ENCODE measurements around the gene FAM174C. TPM values are rescaled to one million over a fixed set of nuclear protein-coding genes. Genes with fewer than 3 reads are reported as not detected.
"Not testable (repeated sequence)": the region's sequence is repeated elsewhere in the genome, so short reads cannot be mapped to it uniquely, and the experiment has no call there.

Gene FAM174C
- total RNA-seq, 1 experiment from 2014 or later: 77.1 TPM

- ChIA-PET POLR2A (no interaction called here), RAD21 (ENCODE audit: low non-redundant PET in 1 of 2, low total read pairs in 2 of 2, uncharacterized antibody in 2 of 2, unreplicated experiment in 2 of 2) (interaction anchor here in 1 of 2 experiments (0.6 kb wide), 1 partner anchor 53 kb away, joined by 7 read pairs; no protein-coding TSS in a partner anchor), CTCF (no interaction called here)
- H3K79me2 ChIP-seq (ENCODE audit: insufficient read depth, low read length): no peaks in the 10 kb centered on the region
- no peak overlapping the region for H3K4me3 ChIP-seq (replicated peaks in 1 of 2; ENCODE audit: low read depth in 1 of 2, low read length in 2 of 2)
- H4K20me1 ChIP-seq (ENCODE audit: insufficient read depth): no peaks in the 10 kb centered on the region
- H3K9me3 ChIP-seq (ENCODE audit: control insufficient read depth in 1 of 2, insufficient read depth in 1 of 2, low read depth in 1 of 2, low read length in 2 of 2): no peaks in the 10 kb centered on the region
- peaks cover 4 to 23% of the 10 kb centered on the region in 2 experiments; a peak in 3 of 4 replicates for H3K4me1 ChIP-seq (ENCODE audit: control insufficient read depth in 1 of 2, insufficient read depth in 2 of 2, low read length in 2 of 2)
- no peaks in the 10 kb centered on the region for H3K36me3 ChIP-seq (ENCODE audit: control insufficient read depth in 1 of 2, insufficient read depth in 2 of 2, low read length in 2 of 2)
- H3K9me2 ChIP-seq (ENCODE audit: insufficient read depth): no peaks in the 10 kb centered on the region
- intact Hi-C loops (cut with micrococcal nuclease): no loop called here
- DNase-seq (ENCODE audit: low read depth, low spot score): no peak
- ATAC-seq: no peak
- no peak for TF ChIP-seq ELF1 (IDR thresholded peaks at IDR 0.05; ENCODE audit: borderline replicate concordance, low read depth)
- TF ChIP-seq ZBTB33 (IDR thresholded peaks at IDR 0.05; ENCODE audit: extremely low read depth, insufficient replicate concordance, low read length): no peak
- no peak for TF ChIP-seq RAD21 (IDR thresholded peaks at IDR 0.05; ENCODE audit: low read depth)
- TF ChIP-seq POLR2A (IDR thresholded peaks at IDR 0.05; ENCODE audit: borderline replicate concordance, extremely low read depth, insufficient read depth, insufficient read length): no peak
- no peak for TF ChIP-seq ZNF274 (IDR thresholded peaks at IDR 0.05; ENCODE audit: low read depth, low read length)
- no peak for TF ChIP-seq ATF3 (IDR thresholded peaks at IDR 0.05)
- TF ChIP-seq SIN3A (IDR thresholded peaks at IDR 0.05; ENCODE audit: low read depth): no peak
- no peak for TF ChIP-seq ZFX (IDR thresholded peaks at IDR 0.05)
- TF ChIP-seq REST (IDR thresholded peaks at IDR 0.05; ENCODE audit: low read depth): no peak
- no peak for TF ChIP-seq CBX3 (IDR thresholded peaks at IDR 0.05; ENCODE audit: low read depth)
- no peak for TF ChIP-seq EZH2phosphoT487 (IDR thresholded peaks at IDR 0.05; ENCODE audit: borderline replicate concordance)
- TF ChIP-seq JUND (IDR thresholded peaks at IDR 0.05): no peak
- TF ChIP-seq POLR2AphosphoS5 (IDR thresholded peaks at IDR 0.05; ENCODE audit: low read depth, low read length): no peak
- TF ChIP-seq EZH2 (IDR thresholded peaks at IDR 0.05): no peak
- TF ChIP-seq MAX (IDR thresholded peaks at IDR 0.05): no peak
- no peak overlapping the region for H3K9ac ChIP-seq (ENCODE audit: low read length)
- BruUV-seq (replicated peaks): no TSS peak
- H2AFZ ChIP-seq (ENCODE audit: low read depth, low read length, poor library complexity, severe bottlenecking): no peak overlapping the region
- H3K27ac ChIP-seq (ENCODE audit: low read depth, low read length): no peak overlapping the region
- H3K4me2 ChIP-seq (ENCODE audit: low read length): no peak overlapping the region
- H3K27me3 ChIP-seq (ENCODE audit: insufficient read depth, low read length): 0 out of 2 replicates have a peak, but pooled peaks cover 4% of the 10 kb centered on the region
Measured at GRCh38 chr19:1318678-1319471, 43.5 kb downstream of the FAM174C start.

- not testable (repeated sequence) for DNase-seq (ENCODE audit: low read depth, low spot score); H3K27ac ChIP-seq (ENCODE audit: low read depth, low read length)
Measured at GRCh38 chr19:1320282-1320650, 44.9 kb downstream of the FAM174C start.

More at GRCh38 chr19:1320282-1320650, 44.9 kb downstream of the FAM174C start:
- H3K4me1 ChIP-seq (ENCODE audit: control insufficient read depth in 1 of 2, insufficient read depth in 2 of 2, low read length in 2 of 2): peaks cover 7 to 26% of the 10 kb centered on the region in 2 experiments
- intact Hi-C loops (cut with micrococcal nuclease); H2AFZ ChIP-seq (ENCODE audit: low read depth, low read length, poor library complexity, severe bottlenecking); H3K9me3 ChIP-seq (ENCODE audit: control insufficient read depth in 1 of 2, insufficient read depth in 1 of 2, low read depth in 1 of 2, low read length in 2 of 2); ATAC-seq; H3K4me3 ChIP-seq (replicated peaks in 1 of 2; ENCODE audit: low read depth in 1 of 2, low read length in 2 of 2); CTCF ChIA-PET; H3K27me3 ChIP-seq (ENCODE audit: insufficient read depth, low read length); H4K20me1 ChIP-seq (ENCODE audit: insufficient read depth); BruUV-seq (replicated peaks); H3K9ac ChIP-seq (ENCODE audit: low read length); H3K4me2 ChIP-seq (ENCODE audit: low read length); H3K36me3 ChIP-seq (ENCODE audit: control insufficient read depth in 1 of 2, insufficient read depth in 2 of 2, low read length in 2 of 2); H3K79me2 ChIP-seq (ENCODE audit: insufficient read depth, low read length); RAD21 ChIA-PET (ENCODE audit: low non-redundant PET in 1 of 2, low total read pairs in 2 of 2, uncharacterized antibody in 2 of 2, unreplicated experiment in 2 of 2); H3K9me2 ChIP-seq (ENCODE audit: insufficient read depth); POLR2A ChIA-PET: not testable (repeated sequence)
